HG02840 (cell line): Measurements from ENCODE around the gene UNC79.

Experiments used
- ATAC-seq: cut with Tn5 transposase; IDR thresholded peaks from one replicate; pipeline ENCODE4 v1.9.1; 2021; ENCODE audit warnings: mild to moderate bottlenecking, moderate library complexity, moderate number of reproducible peaks; ENCODE audit not compliant: unreplicated experiment, low FRiP score

UNC79 gene

DNA sequence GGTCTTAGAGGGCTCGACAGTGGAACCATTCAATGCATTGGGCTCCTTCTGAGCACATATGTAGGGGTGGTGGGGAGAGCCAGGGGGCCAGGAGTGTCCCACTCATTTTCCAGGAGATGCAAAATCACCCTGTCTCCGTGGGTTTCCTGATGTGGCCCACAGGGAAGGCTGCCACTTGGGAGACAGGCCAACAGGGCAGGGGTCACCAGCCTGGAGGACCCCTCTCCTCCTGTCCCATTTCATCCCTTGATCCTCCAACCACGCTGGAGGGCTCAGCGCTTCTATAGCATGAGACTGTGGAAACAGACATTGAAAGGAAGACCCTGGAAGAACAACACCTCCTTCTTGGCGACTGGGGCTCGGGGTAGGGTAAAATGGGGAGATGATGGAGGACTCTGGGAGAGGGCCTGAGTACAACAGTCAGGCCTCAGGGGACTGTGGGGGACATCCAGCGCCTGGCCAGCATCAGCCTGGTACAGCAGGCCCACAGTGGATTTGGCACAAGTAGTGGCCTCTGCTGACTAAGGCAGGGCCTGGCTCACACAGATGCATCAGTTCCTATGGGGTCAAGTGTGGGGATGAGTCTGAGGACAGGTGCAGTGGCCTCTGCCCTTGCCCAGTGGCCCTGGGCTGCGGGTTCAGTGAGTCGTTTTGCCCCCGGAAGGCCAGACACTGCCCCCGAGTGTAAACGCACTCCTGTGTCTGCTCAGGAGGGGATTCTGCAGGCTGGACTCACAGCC, 289.5 kb downstream of the UNC79 start:
- ATAC-seq: no peak

DNA sequence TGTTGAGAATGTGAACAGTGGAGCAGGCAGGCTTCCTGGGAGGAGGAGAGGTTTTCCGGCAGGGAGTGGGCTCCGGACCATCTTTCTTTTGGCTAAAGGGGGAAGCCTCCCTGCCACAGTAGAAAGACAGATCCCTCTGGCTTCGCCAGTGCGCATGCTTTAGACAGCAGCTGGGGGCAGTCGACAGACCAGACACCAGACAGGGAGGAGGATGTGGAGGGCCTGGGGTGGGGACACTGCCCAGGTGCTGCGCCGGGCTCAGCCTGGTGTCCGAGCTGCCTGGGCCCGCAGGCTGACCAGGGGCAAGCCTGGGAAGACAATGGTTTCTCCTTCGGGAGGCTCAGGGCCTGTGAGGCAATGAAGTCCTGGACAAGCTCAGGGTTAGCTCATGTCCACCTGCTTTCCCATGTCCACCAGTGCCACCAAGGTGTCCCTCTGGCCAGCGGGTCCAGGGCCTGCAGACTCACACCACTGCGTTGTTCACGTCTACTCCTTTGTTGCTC, 290.3 kb downstream of the UNC79 start:
- no peak for ATAC-seq

DNA sequence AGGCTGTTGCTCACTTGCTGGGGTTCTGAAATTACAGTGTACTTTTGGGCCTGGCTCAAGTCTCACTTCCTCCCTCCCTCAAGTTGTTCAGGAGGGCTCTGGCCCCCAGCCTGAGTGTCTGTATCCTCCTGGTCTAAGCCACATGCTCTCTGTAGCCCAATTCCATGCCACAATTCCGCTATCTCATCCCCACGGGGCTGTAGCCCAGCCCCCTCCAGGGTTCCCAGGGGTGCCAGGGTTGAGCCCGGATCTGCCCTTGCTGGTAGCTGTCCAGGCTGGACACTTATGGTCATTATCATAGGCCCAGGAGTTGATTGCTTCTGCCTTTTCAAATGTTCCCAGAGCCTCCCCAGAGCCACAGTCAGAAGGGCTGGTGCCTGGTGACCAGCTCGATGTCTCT, 292.3 kb downstream of the UNC79 start:
- no peak for ATAC-seq

DNA sequence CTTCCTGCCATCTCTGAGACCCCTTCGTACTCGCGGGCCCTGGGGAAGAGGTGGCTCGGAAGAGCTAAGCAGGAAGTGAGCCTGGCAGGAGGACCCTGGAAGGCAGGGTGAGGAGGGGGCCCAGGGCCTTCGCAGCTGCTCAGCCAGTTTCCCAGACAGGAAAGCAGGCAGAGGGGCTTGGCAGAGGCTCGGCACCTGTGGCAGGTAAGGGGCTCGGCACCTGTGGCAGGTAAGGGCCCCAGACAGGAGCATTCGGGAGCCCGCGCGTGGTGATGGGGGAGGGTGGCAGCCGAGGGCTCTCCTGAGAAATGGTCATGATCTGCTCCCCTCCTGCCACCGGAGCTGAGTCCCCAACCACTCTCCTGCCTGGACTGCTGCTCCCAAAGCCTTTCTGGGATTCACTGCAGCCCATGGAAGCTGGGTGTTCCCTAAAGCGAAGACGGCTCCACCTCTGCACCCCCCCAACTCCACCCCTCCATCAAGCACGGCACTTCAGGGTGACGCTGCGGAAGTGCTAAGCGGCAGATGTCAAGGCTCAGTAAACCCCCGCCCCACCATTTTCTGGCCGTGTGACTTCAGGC, 294.4 kb downstream of the UNC79 start:
- ATAC-seq: no peak

DNA sequence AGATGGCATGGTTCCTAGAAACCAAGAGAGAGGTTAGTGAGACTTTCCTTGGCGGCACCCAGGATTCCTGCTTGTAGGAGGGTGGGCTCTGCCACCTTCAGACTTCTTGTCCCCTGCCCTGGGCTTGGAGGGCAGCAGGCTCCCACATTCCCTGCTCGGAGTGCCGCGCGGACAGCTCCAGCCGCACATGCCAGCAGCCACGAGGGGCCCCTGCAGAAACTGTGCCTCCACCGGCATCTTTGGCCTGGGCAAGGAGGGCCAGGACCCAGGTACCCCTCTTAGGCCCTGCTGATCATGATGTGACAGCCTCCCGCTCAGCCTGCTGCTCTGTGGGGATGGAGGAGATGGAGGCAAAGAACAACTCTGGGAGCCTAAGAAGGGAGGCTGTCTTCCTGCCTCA, 295.3 kb downstream of the UNC79 start:
- ATAC-seq: no peak

DNA sequence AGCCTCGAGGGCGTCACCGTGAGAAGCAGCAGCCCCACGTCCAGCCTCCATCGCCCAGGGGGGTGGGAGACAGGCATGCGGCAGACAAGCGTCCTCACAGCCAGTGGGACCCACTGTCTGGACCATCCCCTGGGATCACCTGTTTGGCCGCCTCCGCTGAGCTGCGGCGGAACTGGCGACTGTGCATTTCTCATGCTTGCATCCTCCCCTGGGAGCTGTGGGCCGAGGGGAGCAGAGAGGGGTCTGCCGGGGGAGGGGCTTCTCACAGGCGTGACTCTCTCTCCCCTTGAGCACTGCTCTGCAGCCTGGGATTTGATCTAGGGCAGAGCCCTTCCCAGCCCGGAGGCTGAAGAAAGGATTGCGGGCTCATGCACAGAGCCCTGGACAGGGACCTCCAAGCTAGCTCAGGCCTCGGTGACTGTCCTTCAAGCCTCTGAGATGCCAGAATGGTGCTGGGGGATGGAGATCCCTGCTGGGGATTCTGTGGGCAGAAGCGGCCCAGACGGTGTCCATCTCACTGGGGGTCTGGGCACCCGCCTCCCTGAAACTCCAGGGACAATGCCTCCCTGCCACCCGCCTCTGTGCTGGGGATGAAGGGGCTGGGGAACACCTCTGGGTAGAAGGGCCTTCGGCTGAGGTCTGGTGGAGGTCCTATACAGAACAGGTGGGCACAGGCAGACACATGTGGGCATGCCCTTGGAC, 296.5 kb downstream of the UNC79 start:
- ATAC-seq: no peak

DNA sequence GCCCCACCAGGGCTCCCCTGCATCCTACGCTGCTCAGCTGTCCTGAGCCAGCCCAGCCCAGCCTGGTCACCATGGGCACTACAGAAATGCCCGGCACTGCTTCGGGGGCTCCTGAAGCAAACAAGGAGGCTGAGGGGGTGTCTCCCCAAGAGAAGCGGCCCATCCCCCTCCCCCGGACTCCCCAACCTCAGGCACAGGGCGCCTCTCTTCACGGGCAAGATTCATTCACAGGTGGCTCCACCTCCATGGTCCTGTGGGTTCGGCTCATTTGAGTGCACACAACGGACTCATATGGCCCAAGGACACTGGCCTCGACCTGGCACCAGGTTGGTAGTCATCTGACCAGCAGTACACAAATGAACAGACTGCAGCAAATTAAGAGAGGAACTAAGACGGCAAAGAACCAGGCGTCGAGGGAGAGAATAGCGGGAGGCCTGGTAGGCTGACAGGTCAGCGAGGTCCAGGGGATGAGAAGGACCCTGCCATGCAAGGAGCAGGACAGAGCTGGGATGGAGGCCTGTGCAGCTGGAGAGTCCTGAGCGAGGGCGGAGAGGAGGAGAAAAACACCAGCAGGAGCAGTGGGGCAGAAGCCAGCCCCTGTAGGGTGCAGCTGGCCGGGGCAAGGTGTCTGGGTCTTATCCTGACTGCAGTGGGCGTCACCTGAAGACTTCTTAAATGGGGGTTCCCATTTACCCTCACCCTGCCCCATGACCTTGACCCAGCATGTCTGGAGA, 297.3 kb downstream of the UNC79 start:
- no peak for ATAC-seq

DNA sequence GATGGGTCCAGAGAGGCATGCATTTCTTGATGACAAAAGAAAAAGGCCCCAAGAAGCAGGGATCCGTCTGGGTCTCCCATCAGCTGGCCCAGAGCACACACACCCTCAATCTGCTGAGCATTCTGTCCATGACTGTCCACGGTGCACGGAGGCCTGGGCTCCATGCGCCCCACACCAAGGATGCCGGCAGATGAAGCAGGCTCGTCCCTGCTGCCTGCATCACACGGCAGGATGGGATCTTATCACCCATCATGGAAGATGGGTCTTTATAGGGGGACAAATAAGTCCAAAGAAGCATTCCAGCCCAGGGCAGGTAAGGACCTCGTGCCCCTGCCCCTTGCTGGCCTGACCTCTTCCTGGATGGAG, 297.9 kb downstream of the UNC79 start:
- no peak for ATAC-seq

DNA sequence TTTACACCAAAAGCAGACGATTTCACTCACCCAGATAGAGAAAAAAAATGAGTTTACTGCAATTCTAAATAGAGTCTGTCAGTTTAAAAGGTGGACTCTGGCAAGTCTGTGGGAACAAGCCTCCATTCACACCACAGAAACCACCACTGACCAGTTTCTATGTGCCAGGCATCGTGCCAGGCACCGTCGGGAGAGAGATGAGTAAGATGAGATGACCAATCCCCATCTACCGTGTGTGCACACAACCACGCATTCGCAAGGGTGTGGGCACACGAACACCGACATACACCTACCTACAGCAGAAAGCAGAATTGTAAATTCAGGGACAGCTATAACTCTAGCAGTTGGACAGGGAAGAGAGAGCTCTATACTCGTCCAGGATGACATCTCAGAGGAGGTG, 299.3 kb downstream of the UNC79 start:
- no peak for ATAC-seq

DNA sequence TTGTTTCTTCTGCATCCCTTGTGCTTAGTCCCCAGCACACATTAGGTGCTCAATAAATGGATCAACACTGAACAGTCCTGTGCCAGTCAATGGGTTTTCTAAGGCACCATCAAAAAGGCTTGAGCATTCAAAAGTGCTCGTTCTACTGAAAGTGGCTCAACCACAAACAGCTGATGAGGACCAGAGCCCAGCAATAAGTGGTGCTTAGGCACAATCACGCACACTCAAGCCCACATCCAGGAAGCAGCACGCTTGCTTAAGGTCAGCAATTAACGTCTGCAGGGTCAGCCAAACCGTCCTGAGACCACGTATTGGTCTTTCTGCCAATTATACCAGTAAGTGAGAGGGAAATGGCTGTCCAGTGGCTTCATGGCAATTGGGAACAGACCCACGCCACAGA, 301.0 kb downstream of the UNC79 start:
- no peak for ATAC-seq

DNA sequence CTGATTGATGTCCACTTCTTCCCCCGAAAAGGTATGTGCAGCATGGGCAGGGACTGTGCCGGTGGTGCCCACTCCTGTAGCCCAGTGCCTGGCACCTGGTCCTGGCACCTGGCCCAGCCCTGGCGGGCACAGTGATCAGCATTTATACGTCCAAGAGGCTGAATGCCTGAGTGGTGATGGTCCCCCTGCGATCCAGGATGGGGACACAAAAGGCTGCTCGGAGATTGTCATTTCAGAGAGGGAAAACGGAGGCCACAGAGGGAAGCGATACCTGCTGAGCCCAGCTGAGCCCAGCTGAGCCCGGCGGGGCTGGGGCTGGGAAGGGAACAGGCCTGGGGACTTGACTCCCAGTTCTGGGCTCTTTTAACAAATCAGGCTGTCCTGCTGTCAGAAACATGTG, 301.8 kb downstream of the UNC79 start:
- ATAC-seq: no peak

DNA sequence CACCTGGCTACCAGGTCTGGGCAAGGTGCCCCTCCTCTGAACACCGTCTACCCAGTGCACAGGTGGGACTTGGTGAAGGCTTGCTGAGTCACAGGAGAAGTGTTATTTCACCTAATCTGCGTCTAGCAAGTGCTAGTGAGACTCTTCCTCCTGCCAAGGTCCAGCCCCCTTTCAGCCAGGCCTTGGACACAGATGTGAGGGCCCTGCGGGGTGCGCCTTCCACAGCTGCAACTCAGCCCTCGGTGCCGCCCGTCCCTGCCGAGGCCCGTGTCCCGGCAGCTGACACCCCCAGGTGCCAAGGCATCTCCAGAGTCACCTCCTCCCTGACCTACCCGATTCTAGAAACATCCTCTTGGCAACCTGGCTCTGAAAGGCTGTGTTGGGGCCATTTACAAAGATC, 302.5 kb downstream of the UNC79 start:
- no peak for ATAC-seq

DNA sequence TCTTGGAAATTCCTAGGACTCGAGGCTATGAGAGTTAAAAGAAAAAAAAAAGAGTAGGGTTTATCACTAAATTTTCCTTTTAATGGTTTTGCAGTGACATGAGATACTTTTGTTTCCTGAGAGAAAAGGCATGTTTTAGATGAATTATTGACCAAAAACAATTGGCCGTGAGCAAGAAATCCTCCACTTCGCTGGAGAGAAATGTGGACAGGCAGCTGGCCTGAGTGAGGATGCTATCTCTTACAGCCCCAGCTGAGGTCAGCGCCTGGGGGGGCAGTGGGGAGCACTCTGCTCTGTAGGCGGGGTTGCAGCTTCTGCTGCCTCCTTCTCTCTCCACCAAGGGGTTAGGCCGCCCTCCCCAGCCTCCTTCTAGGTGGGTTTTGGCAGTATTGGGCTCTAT, 302.9 kb downstream of the UNC79 start:
- no peak for ATAC-seq

DNA sequence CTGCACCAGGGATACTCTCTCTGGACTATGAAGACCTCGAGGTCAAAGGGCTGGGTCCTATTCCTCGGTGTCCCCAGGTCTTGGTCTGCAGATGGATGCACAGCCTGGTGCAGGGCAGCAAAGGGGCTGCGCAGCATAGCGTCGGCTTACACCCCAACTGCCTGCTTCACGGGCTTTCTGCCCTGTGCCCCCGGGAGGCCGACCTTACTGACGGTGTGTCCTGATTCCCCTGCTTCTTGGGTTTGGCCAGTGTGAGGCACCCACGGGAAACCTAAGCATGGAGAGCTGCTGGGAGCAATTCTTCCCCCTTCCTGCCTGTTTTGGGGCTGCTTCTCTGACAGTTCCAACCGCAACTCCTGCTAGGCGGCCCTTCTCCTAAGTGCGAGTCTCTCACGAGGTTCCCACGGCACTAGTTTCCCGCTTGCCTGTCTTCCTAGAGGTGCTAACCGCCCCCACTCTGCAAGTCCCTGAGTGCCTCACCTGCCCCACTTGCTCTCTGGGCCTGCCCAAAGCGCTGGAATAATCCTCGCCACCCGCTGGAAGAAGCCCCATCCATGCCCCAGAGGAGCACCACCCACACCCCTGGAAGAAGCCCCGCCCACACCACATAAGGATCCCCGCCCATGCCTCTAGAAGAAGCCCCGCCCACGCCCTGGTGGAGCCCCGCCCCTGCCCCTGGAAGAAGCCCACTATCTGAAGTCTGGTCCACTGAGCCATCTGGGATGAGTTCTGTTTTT, 303.5 kb downstream of the UNC79 start:
- ATAC-seq: no peak

DNA sequence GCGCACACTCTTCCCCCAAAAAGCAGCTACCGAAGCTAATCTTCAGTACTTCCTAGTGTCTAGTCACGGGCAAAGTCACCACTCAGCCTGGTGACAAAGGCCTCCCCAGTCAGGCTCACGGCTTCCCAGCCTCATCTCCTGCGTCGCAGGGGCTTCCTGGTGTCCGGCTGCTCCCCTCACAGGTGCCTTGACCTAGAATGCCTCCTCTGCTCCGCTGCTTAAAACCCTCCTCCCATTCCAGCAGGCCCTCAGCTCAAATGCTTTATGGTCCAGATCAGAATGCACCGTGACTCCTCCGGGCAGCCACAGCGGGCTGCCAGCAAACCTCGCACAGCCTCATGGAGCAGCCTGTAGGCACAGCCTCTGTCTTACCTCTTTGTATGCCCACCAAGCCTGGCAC, 304.5 kb downstream of the UNC79 start:
- no peak for ATAC-seq

DNA sequence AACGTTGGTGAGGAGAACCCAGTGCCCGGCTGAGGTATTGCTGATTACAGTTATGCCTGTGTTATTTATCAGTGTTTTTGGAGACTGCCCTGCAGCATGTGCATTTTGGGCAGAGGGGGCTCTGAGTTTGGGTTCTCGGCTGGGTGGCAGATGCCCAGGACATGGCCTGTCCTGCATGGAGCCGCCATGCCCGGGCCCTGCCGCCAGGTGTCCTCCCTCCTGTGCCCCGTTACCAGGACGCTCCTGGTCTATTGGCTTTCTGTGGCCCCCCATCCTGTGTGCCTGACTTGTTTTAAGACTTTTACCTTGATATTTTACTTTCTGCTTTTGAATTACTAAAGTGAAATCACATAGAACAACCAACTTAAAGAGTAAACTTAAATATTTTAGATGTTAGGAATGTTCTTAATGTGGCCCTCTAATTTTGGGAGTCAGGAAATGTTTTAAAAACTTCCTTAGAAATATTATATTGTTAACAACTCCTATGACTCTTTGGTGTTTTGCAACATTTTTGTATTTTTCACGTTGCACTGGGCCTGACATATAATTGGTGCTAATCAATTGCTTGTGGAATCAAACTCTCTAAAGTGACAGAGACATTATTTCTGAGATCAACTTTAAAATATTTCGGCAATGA, 305.8 kb downstream of the UNC79 start:
- ATAC-seq: no peak

DNA sequence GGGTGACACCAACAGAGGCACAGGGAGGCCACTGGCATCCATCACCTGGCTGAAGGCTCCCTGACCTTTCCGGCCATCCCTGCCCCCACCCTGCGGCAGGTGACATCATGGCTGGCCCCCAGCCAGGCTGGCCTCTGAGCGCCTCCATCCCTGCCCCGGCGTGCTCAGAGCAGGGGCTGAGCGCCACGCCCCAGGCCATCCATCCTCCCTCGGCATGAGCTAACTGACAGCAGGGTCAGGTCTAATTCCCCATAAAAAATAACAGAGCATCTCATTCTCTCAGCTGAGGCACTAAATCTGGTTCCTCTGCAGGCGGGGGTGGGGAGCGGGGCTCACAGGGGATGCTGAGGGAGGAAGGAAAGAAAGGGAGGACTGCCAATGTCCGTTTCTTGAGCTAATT, 306.9 kb downstream of the UNC79 start:
- ATAC-seq: no peak

DNA sequence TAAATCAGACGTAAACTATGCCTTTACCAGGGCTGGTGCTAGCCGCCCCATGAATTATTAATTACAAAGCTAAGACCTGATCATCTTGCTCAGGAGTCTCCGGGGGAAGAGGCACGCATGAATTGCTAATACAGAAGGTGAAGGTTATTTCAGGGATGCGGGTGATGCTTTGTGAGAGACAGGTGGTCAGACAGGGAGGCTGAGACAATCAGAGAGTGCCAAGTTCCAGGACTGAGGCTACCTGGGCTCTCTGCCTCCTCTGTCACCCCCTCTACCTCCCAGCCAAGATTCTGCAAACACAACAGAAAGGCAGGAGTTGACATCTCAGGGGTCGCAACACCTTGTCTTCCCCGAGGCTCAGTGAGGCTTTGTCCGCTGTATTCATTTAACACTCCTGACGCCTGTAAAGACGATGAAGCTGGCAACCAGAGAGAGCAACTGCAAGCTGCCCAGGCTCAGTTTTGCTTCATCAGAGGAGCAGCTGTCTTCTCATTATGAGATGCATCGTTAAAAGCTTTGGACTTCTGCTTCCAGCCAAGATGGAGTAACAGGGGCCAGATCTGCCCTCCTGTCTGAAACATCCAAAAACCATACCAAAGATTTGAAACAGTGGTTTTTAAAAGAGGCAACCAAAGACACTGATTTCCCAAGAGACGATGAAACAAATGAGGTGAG, 311.0 kb downstream of the UNC79 start:
- no peak for ATAC-seq

DNA sequence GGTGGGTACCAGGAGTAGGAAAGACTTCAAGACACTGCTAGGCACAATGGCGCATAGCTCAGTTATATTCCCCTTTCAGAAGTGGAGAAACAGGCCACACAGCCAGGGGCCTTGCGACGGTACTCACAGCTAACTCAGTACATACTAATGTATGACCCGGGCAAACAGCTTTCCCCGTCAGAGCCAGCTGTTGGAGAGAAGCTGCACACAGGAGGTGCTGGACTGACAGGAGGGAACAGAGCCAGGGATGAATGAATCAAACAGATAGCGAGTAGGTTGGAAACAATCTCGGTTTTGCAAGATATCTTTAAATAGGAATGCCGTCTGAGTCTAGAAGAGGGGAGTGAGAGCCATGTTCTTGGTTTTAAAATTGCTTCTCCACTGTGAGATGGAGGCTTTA, 312.0 kb downstream of the UNC79 start:
- no peak for ATAC-seq
